ENCODE results near the gene TCOF1.

TCOF1 gene

DNA sequence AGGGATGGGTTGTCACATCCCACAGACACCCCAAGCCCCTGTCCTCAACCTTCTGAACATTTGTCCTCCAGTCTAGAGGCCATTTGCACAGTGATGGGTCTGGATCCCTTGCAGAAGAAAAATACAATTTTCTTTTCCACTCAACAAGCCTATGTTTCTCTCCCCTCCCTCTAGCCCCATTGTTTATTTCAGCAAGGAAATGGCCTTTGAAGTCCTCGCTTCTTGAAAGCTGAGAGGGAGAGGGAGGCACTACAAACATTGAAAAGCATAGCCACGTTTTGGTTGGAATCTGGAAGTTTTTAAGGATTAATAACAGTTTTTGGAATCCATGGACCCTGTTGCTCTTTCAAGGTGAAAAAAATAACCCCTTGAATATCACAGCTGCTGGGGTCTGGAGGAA, 30.8 kb upstream of the TCOF1 start:
- Histone ChIP-seq H4K20me1 (ENCODE audit: insufficient read depth, low read length) (no peaks in the 10 kb centered on the region), H3K4me2 (ENCODE audit: insufficient read depth, low read length) (no peak overlapping the region), H3K9me3 (ENCODE audit: insufficient read depth, low read length, severe bottlenecking) (no peaks in the 10 kb centered on the region), H3K4me1 (ENCODE audit: insufficient read depth, low read length) (no peaks in the 10 kb centered on the region), H3K4me3 (ENCODE audit: low read depth in 1 of 2, low read length in 2 of 2) (no peak overlapping the region), H3K27ac (ENCODE audit: low read length) (no peak overlapping the region), H3K36me3 (ENCODE audit: insufficient read depth, low read length) (no peaks in the 10 kb centered on the region), H3K9ac (ENCODE audit: low read depth, low read length) (no peak overlapping the region), H3K27me3 (ENCODE audit: insufficient read depth, low read length, poor library complexity) (peaks cover 13% of the 10 kb centered on the region), H2AFZ (ENCODE audit: low read depth, low read length) (no peak overlapping the region), H3K79me2 (ENCODE audit: insufficient read depth, low read length) (no peaks in the 10 kb centered on the region)
- ATAC-seq (ENCODE audit: insufficient read depth, low read depth) (no peak), DNase-seq (no peak)
- TF ChIP-seq EZH2 (IDR thresholded peaks at IDR 0.05; ENCODE audit: borderline replicate concordance, low read depth, low read length, severe bottlenecking): no peak
- TF ChIP-seq, protein P1, sequence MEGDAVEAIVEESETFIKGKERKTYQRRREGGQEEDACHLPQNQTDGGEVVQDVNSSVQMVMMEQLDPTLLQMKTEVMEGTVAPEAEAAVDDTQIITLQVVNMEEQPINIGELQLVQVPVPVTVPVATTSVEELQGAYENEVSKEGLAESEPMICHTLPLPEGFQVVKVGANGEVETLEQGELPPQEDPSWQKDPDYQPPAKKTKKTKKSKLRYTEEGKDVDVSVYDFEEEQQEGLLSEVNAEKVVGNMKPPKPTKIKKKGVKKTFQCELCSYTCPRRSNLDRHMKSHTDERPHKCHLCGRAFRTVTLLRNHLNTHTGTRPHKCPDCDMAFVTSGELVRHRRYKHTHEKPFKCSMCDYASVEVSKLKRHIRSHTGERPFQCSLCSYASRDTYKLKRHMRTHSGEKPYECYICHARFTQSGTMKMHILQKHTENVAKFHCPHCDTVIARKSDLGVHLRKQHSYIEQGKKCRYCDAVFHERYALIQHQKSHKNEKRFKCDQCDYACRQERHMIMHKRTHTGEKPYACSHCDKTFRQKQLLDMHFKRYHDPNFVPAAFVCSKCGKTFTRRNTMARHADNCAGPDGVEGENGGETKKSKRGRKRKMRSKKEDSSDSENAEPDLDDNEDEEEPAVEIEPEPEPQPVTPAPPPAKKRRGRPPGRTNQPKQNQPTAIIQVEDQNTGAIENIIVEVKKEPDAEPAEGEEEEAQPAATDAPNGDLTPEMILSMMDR (IDR thresholded peaks at IDR 0.05; ENCODE audit: borderline replicate concordance, extremely low read depth, low read length, poor library complexity, severe bottlenecking): no peak

DNA sequence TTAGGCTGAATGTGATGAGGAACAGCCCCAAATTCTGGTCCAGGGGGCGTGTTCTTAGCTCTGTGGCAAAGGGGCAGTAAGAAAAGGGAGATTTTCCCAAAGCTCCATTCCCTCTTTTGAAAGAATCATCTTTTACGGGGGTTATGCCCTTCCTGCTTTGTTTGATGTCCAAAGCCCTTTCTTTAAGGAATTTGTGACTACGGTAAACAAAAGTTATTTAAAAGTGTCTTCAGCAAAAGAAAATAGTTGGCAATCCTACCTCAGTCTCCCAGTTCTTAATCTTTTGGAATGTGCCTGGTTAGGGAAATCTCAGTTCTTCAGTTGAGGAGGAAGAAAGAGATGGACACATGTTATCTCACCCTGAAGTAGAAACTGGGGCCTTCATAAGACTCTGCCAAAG, 30.4 kb upstream of the TCOF1 start:
- H3K4me1 ChIP-seq (ENCODE audit: insufficient read depth, low read length): no peaks in the 10 kb centered on the region
- H2AFZ ChIP-seq (ENCODE audit: low read depth, low read length): no peak overlapping the region
- H3K9me3 ChIP-seq (ENCODE audit: insufficient read depth, low read length, severe bottlenecking): no peaks in the 10 kb centered on the region
- no peak overlapping the region for H3K4me2 ChIP-seq (ENCODE audit: insufficient read depth, low read length)
- no peaks in the 10 kb centered on the region for H4K20me1 ChIP-seq (ENCODE audit: insufficient read depth, low read length)
- H3K9ac ChIP-seq (ENCODE audit: low read depth, low read length): no peak overlapping the region
- ATAC-seq (ENCODE audit: insufficient read depth, low read depth) (no peak), DNase-seq (no peak)
- peaks cover 13% of the 10 kb centered on the region for H3K27me3 ChIP-seq (ENCODE audit: insufficient read depth, low read length, poor library complexity)
- no peak overlapping the region for H3K27ac ChIP-seq (ENCODE audit: low read length)
- TF ChIP-seq EZH2 (IDR thresholded peaks at IDR 0.05; ENCODE audit: borderline replicate concordance, low read depth, low read length, severe bottlenecking): no peak
- TF ChIP-seq, protein P1 (IDR thresholded peaks at IDR 0.05; ENCODE audit: borderline replicate concordance, extremely low read depth, low read length, poor library complexity, severe bottlenecking): no peak
- H3K4me3 ChIP-seq (ENCODE audit: low read depth in 1 of 2, low read length in 2 of 2): no peak overlapping the region
- no peaks in the 10 kb centered on the region for H3K36me3 ChIP-seq (ENCODE audit: insufficient read depth, low read length)
- H3K79me2 ChIP-seq (ENCODE audit: insufficient read depth, low read length): no peaks in the 10 kb centered on the region

DNA sequence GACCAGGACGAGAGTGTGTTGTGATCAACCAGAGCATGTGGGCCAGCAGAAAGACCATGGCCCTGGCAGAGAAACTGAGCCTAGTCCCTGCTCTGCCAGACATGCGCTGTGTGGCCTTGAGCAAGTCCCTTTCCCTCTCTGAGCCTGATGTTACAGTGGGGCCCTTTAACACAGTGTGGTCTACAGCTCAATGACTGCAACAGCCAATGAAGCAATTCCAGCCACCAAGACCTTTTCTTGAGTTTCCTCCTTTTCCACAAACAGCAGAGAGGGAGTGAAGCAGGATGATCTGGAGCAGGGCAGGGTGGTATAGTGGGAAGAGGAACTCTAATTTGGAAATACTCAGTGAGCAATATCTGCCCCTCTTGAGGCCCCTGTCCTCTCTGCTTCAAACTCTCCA, 29.0 kb upstream of the TCOF1 start:
- Histone ChIP-seq H2AFZ (ENCODE audit: low read depth, low read length) (no peak overlapping the region), H3K79me2 (ENCODE audit: insufficient read depth, low read length) (no peaks in the 10 kb centered on the region), H3K27ac (ENCODE audit: low read length) (no peak overlapping the region), H3K9ac (ENCODE audit: low read depth, low read length) (no peak overlapping the region), H3K4me1 (ENCODE audit: insufficient read depth, low read length) (no peaks in the 10 kb centered on the region), H3K27me3 (ENCODE audit: insufficient read depth, low read length, poor library complexity) (peaks cover 13% of the 10 kb centered on the region), H3K9me3 (ENCODE audit: insufficient read depth, low read length, severe bottlenecking) (no peaks in the 10 kb centered on the region), H3K36me3 (ENCODE audit: insufficient read depth, low read length) (no peaks in the 10 kb centered on the region), H3K4me3 (ENCODE audit: low read depth in 1 of 2, low read length in 2 of 2) (no peak overlapping the region), H4K20me1 (ENCODE audit: insufficient read depth, low read length) (no peaks in the 10 kb centered on the region), H3K4me2 (ENCODE audit: insufficient read depth, low read length) (no peak overlapping the region)
- TF ChIP-seq, protein P1 (IDR thresholded peaks at IDR 0.05; ENCODE audit: borderline replicate concordance, extremely low read depth, low read length, poor library complexity, severe bottlenecking): no peak
- no peak for TF ChIP-seq EZH2 (IDR thresholded peaks at IDR 0.05; ENCODE audit: borderline replicate concordance, low read depth, low read length, severe bottlenecking)
- no peak for ATAC-seq (ENCODE audit: insufficient read depth, low read depth)
- no peak for DNase-seq

DNA sequence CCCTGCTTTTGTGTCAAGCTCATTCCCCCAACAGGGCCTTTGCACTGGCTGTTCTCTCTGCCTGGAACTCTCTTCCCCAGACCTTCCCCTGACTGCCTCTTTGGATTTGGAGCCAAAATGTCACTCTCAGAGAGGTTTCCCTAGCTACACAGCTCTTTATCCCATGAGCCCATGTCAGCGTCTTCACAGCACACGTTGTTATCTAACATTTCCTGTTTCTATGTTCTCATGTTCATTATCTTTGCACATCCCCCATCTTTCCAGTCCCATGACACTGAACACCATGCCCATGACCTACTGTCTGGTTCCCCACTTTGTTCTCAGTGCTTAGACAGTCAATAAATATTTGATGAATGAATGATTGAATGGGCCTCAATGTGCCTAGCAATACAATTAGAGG, 28.5 kb upstream of the TCOF1 start:
- no peak overlapping the region for H3K4me3 ChIP-seq (ENCODE audit: low read depth in 1 of 2, low read length in 2 of 2)
- no peak overlapping the region for H2AFZ ChIP-seq (ENCODE audit: low read depth, low read length)
- no peaks in the 10 kb centered on the region for H4K20me1 ChIP-seq (ENCODE audit: insufficient read depth, low read length)
- H3K9me3 ChIP-seq (ENCODE audit: insufficient read depth, low read length, severe bottlenecking): no peaks in the 10 kb centered on the region
- TF ChIP-seq, protein P1 (IDR thresholded peaks at IDR 0.05; ENCODE audit: borderline replicate concordance, extremely low read depth, low read length, poor library complexity, severe bottlenecking): no peak
- no peak for TF ChIP-seq EZH2 (IDR thresholded peaks at IDR 0.05; ENCODE audit: borderline replicate concordance, low read depth, low read length, severe bottlenecking)
- no peak overlapping the region for H3K9ac ChIP-seq (ENCODE audit: low read depth, low read length)
- H3K4me1 ChIP-seq (ENCODE audit: insufficient read depth, low read length): no peaks in the 10 kb centered on the region
- ATAC-seq (ENCODE audit: insufficient read depth, low read depth) (no peak), DNase-seq (no peak)
- no peaks in the 10 kb centered on the region for H3K79me2 ChIP-seq (ENCODE audit: insufficient read depth, low read length)
- no peak overlapping the region for H3K4me2 ChIP-seq (ENCODE audit: insufficient read depth, low read length)
- H3K27ac ChIP-seq (ENCODE audit: low read length): no peak overlapping the region
- H3K27me3 ChIP-seq (ENCODE audit: insufficient read depth, low read length, poor library complexity): peaks cover 18% of the 10 kb centered on the region
- no peaks in the 10 kb centered on the region for H3K36me3 ChIP-seq (ENCODE audit: insufficient read depth, low read length)

All from DND-41 (cell line).